Measurements from ENCODE around the gene CFAP74.

GRCh38 chr1:1908506-1908791, 95.1 kb downstream of the CFAP74 start:
- TF ChIP-seq, protein P1, sequence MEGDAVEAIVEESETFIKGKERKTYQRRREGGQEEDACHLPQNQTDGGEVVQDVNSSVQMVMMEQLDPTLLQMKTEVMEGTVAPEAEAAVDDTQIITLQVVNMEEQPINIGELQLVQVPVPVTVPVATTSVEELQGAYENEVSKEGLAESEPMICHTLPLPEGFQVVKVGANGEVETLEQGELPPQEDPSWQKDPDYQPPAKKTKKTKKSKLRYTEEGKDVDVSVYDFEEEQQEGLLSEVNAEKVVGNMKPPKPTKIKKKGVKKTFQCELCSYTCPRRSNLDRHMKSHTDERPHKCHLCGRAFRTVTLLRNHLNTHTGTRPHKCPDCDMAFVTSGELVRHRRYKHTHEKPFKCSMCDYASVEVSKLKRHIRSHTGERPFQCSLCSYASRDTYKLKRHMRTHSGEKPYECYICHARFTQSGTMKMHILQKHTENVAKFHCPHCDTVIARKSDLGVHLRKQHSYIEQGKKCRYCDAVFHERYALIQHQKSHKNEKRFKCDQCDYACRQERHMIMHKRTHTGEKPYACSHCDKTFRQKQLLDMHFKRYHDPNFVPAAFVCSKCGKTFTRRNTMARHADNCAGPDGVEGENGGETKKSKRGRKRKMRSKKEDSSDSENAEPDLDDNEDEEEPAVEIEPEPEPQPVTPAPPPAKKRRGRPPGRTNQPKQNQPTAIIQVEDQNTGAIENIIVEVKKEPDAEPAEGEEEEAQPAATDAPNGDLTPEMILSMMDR (IDR thresholded peaks at IDR 0.05; ENCODE audit: extremely low read depth in 1 of 2, insufficient read depth in 1 of 2, low read depth in 1 of 2, low read length in 2 of 2) = no peak
- no peak for TF ChIP-seq POLR2AphosphoS5 (IDR thresholded peaks at IDR 0.05; ENCODE audit: insufficient read depth, low read depth, low read length)
- TF ChIP-seq EZH2 (IDR thresholded peaks at IDR 0.05; ENCODE audit: borderline replicate concordance, low read depth, low read length, severe bottlenecking) = no peak
- no peak for TF ChIP-seq POLR2A (IDR thresholded peaks at IDR 0.05; ENCODE audit: low read depth, low read length)

Data from endothelial cell of umbilical vein (primary cell).